ENCODE data around the gene SNTG2. TPM values are rescaled to one million over a fixed set of nuclear protein-coding genes. Genes with fewer than 3 reads are reported as not detected.
"Not testable (repeated sequence)": the region's sequence is repeated elsewhere in the genome, so short reads cannot be mapped to it uniquely, and the experiment has no call there.

SNTG2 gene
- total and polyA plus RNA-seq, 4 donors, result not detected

GRCh38 chr2:1132328-1132969, 181.8 kb downstream of the SNTG2 start:
- Histone ChIP-seq H3K9ac (ENCODE audit: low read depth in 1 of 2, low read length in 2 of 2) (no peak overlapping the region), H3K27ac (ENCODE audit: low read depth in 1 of 2, low read length in 2 of 2) (no peak overlapping the region), H3K27me3 (ENCODE audit: control insufficient read depth in 4 of 4, insufficient read depth in 4 of 4, low read length in 3 of 4) (no peaks in the 10 kb centered on the region), H3K4me3 (ENCODE audit: low read depth in 1 of 3, low read length in 3 of 3) (no peak overlapping the region), H3K9me3 (ENCODE audit: control insufficient read depth in 4 of 4, low read length in 3 of 4) (no peaks in the 10 kb centered on the region), H3K36me3 (ENCODE audit: control insufficient read depth in 4 of 4, insufficient read depth in 3 of 4, low read depth in 1 of 4, low read length in 3 of 4) (no peaks in the 10 kb centered on the region), H3K4me1 (ENCODE audit: control insufficient read depth in 4 of 4, insufficient read depth in 4 of 4, low read length in 3 of 4) (no peaks in the 10 kb centered on the region)
- no peak for TF ChIP-seq CTCF (IDR thresholded peaks at IDR 0.05; ENCODE audit: low read depth, low read length, missing input control)
- TF ChIP-seq FOXA2 (IDR thresholded peaks at IDR 0.05), result no peak
- no peak for TF ChIP-seq GABPA (IDR thresholded peaks at IDR 0.05 in 1 of 2, conservative IDR thresholded peaks at IDR 0.05 in 1 of 2)
- no peak for TF ChIP-seq RAD21 (IDR thresholded peaks at IDR 0.05)
- no peak for TF ChIP-seq RXRA (IDR thresholded peaks at IDR 0.05)
- DNase-seq (ENCODE audit: low spot score), result no peak
- 78% methylated on average over 14 of the region's 14 CpGs for WGBS

GRCh38 chr2:1133896-1134295, 183.2 kb downstream of the SNTG2 start:
- 77% methylated on average over 16 of the region's 16 CpGs for WGBS
- not testable (repeated sequence) for DNase-seq (ENCODE audit: low spot score); H3K9ac ChIP-seq (ENCODE audit: low read depth in 1 of 2, low read length in 2 of 2); H3K27ac ChIP-seq (ENCODE audit: low read depth in 1 of 2, low read length in 2 of 2); H3K27me3 ChIP-seq (ENCODE audit: control insufficient read depth in 4 of 4, insufficient read depth in 4 of 4, low read length in 3 of 4); H3K9me3 ChIP-seq (ENCODE audit: control insufficient read depth in 4 of 4, low read length in 3 of 4); H3K4me3 ChIP-seq (ENCODE audit: low read depth in 1 of 3, low read length in 3 of 3); H3K4me1 ChIP-seq (ENCODE audit: control insufficient read depth in 4 of 4, insufficient read depth in 4 of 4, low read length in 3 of 4); H3K36me3 ChIP-seq (ENCODE audit: control insufficient read depth in 4 of 4, insufficient read depth in 3 of 4, low read depth in 1 of 4, low read length in 3 of 4)

GRCh38 chr2:1134629-1135028, 184.0 kb downstream of the SNTG2 start:
- no peak overlapping the region for H3K9ac ChIP-seq (ENCODE audit: low read depth in 1 of 2, low read length in 2 of 2)
- no peaks in the 10 kb centered on the region for H3K27me3 ChIP-seq (ENCODE audit: control insufficient read depth in 4 of 4, insufficient read depth in 4 of 4, low read length in 3 of 4)
- no peaks in the 10 kb centered on the region for H3K36me3 ChIP-seq (ENCODE audit: control insufficient read depth in 4 of 4, insufficient read depth in 3 of 4, low read depth in 1 of 4, low read length in 3 of 4)
- no peaks in the 10 kb centered on the region for H3K9me3 ChIP-seq (ENCODE audit: control insufficient read depth in 4 of 4, low read length in 3 of 4)
- TF ChIP-seq EGR1 (IDR thresholded peaks at IDR 0.05; ENCODE audit: low read depth in 2 of 2) (no peak), ATF3 (IDR thresholded peaks at IDR 0.05) (no peak), SP1 (IDR thresholded peaks at IDR 0.05) (no peak), JUND (IDR thresholded peaks at IDR 0.05) (no peak), REST (IDR thresholded peaks at IDR 0.05) (no peak), RAD21 (IDR thresholded peaks at IDR 0.05) (no peak), HNF4A (conservative IDR thresholded peaks at IDR 0.05) (no peak), HNF4G (IDR thresholded peaks at IDR 0.05) (no peak), MAX (IDR thresholded peaks at IDR 0.05) (no peak), TAF1 (conservative IDR thresholded peaks at IDR 0.05) (no peak), ZBTB33 (IDR thresholded peaks at IDR 0.05) (no peak), FOXA2 (IDR thresholded peaks at IDR 0.05) (no peak), NR2F2 (IDR thresholded peaks at IDR 0.05) (no peak), RXRA (IDR thresholded peaks at IDR 0.05) (no peak), FOXA1 (IDR thresholded peaks at IDR 0.05) (no peak), GABPA (IDR thresholded peaks at IDR 0.05 in 1 of 2, conservative IDR thresholded peaks at IDR 0.05 in 1 of 2) (no peak), YY1 (IDR thresholded peaks at IDR 0.05) (no peak), CTCF (IDR thresholded peaks at IDR 0.05; ENCODE audit: low read depth, low read length, missing input control) (no peak)
- H3K4me3 ChIP-seq (ENCODE audit: low read depth in 1 of 3, low read length in 3 of 3), result no peak overlapping the region
- no peak overlapping the region for H3K27ac ChIP-seq (ENCODE audit: low read depth in 1 of 2, low read length in 2 of 2)
- WGBS, result 96% methylated on average over 20 of the region's 20 CpGs
- no peak for DNase-seq (ENCODE audit: low spot score)
- no peaks in the 10 kb centered on the region for H3K4me1 ChIP-seq (ENCODE audit: control insufficient read depth in 4 of 4, insufficient read depth in 4 of 4, low read length in 3 of 4)
